Ascending aorta (tissue), 2 donors: ENCODE data around the gene ZEB1. TPM values are rescaled to one million over a fixed set of nuclear protein-coding genes. Genes with fewer than 3 reads are reported as not detected.

Source experiments
- DNase-seq, 2 donors: peaks; one replicate each; pipeline ENCODE4 v3.0.0-alpha.2; 2019; ENCODE audit warnings: low spot score in 2 of 2
- H3K27ac ChIP-seq, 2 donors: fragments of 200-600 bp; sonication (generic); one replicate each; pipeline ENCODE4 v1.5.1; 2016 to 2017; ENCODE audit warnings: mild to moderate bottlenecking in 1 of 2
- H3K27me3 ChIP-seq: fragments of 200-600 bp; sonication (generic); one replicate; pipeline ENCODE4 v1.5.1; 2017
- H3K36me3 ChIP-seq, 2 donors: fragments of 200-600 bp; sonication (generic); one replicate each; pipeline ENCODE4 v1.5.1; 2016
- H3K4me1 ChIP-seq, 2 donors: fragments of 200-600 bp; sonication (generic); one replicate each; pipeline ENCODE4 v1.5.1; 2016 to 2017; ENCODE audit warnings: mild to moderate bottlenecking in 1 of 2
- H3K4me3 ChIP-seq, 2 donors: fragments of 200-600 bp; sonication (generic); one replicate each; pipeline ENCODE4 v1.5.1; 2016 to 2017; ENCODE audit warnings: mild to moderate bottlenecking in 1 of 2
- H3K9me3 ChIP-seq, 2 donors: fragments of 200-600 bp; sonication (generic); one replicate each; pipeline ENCODE4 v1.5.1; 2016
- intact Hi-C: fragments of 100-400 bp; cut with DNase I; formaldehyde crosslinking; loops from one replicate; pipeline ENCODE4 v1.15.1; 2023
- total RNA-seq: library from RNA; depleted of rRNA; stranded (reverse); fragments of >200 nt; gene quantifications from one replicate; pipeline ENCODE4 v1.1.0, GENCODE V29; 2016
- TF ChIP-seq, protein P1 (sequence below), 3 experiments: fragments of 200-600 bp in 2 of 3; fragments of 450-650 bp in 1 of 3; sonication (generic) in 2 of 3; IDR thresholded peaks; one replicate each; pipeline ENCODE4 v1.5.1; 2016 to 2019; ENCODE audit warnings: antibody characterized with exemption in 3 of 3, mild to moderate bottlenecking in 1 of 3, moderate library complexity in 1 of 3

The ZEB1 gene
- total RNA-seq, 1 donor from 2014 or later: 77.3 TPM

DNA sequence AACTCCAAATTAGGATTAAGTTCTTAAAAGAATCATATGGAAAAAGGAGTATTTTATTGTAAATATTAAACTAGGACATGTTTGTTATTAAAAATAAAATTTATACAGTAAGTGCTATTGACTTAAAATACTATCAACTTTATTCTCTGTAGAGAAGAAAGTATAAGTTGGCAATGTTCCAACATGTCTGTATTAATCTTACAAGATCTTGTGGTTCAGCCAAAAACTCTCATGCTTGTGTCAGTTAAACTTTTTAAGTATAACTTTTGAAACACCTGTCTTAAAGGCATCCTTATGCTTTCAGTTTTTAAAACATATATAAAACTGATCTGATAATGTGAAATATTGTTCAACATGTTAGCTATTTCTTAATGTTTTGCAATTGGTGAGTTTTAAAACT, 160.7 kb downstream of the ZEB1 start:
- no peaks in the 10 kb centered on the region for H3K36me3 ChIP-seq
- H3K27me3 ChIP-seq: no peaks in the 10 kb centered on the region
- H3K27ac ChIP-seq: no peak overlapping the region
- DNase-seq: no peak
- peaks cover 18 to 29% of the 10 kb centered on the region in 2 donors for H3K9me3 ChIP-seq
- intact Hi-C loops: no loop called here
- no peak overlapping the region for H3K4me3 ChIP-seq
- H3K4me1 ChIP-seq: no peaks in the 10 kb centered on the region
- TF ChIP-seq, protein P1, sequence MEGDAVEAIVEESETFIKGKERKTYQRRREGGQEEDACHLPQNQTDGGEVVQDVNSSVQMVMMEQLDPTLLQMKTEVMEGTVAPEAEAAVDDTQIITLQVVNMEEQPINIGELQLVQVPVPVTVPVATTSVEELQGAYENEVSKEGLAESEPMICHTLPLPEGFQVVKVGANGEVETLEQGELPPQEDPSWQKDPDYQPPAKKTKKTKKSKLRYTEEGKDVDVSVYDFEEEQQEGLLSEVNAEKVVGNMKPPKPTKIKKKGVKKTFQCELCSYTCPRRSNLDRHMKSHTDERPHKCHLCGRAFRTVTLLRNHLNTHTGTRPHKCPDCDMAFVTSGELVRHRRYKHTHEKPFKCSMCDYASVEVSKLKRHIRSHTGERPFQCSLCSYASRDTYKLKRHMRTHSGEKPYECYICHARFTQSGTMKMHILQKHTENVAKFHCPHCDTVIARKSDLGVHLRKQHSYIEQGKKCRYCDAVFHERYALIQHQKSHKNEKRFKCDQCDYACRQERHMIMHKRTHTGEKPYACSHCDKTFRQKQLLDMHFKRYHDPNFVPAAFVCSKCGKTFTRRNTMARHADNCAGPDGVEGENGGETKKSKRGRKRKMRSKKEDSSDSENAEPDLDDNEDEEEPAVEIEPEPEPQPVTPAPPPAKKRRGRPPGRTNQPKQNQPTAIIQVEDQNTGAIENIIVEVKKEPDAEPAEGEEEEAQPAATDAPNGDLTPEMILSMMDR (IDR thresholded peaks at IDR 0.05): no peak

DNA sequence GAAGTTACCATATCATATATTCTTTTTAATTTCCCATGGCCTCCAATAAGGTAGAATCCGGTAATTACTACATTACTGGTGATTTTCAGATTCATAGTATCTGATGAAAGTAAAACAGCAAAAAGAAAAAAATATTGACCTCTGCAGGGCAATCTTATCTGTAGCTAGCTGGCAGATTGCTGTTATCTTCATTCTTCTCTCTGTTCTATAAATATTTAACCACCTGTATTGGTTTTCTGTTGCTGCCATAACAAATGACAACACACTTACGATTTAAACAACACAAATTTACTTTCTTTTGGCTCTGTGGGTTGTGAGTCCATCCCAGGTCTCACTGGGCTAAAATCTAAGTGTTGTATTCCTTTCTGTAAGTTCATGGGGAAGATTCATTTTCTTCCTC, 164.5 kb downstream of the ZEB1 start:
- intact Hi-C loops: no loop called here
- TF ChIP-seq, protein P1 (IDR thresholded peaks at IDR 0.05): no peak
- H3K27ac ChIP-seq: no peak overlapping the region
- H3K4me1 ChIP-seq: no peaks in the 10 kb centered on the region
- no peak for DNase-seq
- no peaks in the 10 kb centered on the region for H3K27me3 ChIP-seq
- no peak overlapping the region for H3K4me3 ChIP-seq
- no peaks in the 10 kb centered on the region for H3K36me3 ChIP-seq
- H3K9me3 ChIP-seq: no peaks in the 10 kb centered on the region

DNA sequence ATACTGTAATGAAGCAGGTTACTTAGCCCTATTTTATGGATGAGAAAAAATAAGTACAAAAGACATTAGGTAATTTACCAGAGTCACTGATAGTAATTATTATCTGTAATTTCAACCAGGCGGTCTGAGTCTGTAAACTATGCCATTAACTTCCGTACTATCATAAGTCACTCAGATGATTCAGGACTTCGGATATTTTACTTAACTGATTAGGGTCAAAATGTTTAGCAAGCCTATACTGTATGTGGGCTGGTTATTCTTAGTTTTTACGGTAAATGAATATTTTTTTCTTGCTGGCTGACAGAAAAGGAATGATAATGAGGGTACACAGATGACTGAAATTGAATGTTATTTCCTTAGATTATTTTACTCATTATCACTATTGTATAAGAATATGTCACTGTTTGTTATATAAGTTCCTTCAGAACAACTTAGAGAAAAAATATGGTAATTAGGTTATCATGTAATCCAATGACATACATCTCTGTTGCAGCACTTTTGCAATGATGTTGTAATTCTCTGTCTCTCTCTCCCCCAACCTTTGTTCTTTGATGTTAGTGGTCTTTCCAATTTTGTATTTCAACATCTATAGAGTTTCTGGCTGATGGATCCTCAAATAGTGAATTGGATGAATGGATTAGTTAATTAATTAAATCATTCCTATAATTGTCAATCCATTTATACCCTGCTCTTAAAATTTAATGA, 165.6 kb downstream of the ZEB1 start:
- Histone ChIP-seq H3K9me3 (peaks cover 0 to 6% of the 10 kb centered on the region in 2 donors), H3K4me1 (no peaks in the 10 kb centered on the region), H3K27ac (no peak overlapping the region), H3K27me3 (no peaks in the 10 kb centered on the region), H3K36me3 (no peaks in the 10 kb centered on the region), H3K4me3 (no peak overlapping the region)
- TF ChIP-seq, protein P1 (IDR thresholded peaks at IDR 0.05): no peak
- intact Hi-C loops: no loop called here
- no peak for DNase-seq

DNA sequence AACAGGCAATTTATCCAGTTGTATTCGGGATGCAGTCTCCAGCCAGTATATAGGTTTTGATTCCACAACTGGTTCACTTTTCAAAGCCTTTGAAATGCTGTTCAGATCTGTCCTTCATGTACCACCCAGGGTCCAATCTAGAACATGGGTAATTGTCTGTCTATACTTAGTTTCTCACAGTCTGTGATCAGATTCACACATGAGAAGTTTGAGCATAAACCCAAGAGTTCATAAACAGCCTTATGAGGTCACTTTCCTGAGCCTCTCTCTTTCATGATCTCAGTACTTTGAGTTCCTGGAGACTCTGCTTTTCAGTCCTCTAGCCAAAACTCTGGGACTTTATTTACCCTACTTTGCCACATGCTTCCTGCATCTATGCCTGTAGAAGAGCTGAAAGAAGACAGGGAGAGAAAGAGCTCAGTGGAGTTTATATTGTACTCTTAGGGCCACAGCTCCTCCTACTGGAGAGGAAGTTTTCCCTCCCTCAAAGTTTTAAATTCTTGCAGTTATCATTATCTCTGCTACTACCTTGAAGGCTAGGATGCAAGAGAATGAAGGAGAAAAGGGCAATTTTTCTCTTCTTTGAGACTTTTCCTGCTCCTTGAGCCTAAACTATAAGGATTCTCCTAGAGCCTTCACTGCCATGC, 172.0 kb downstream of the ZEB1 start:
- Histone ChIP-seq H3K27me3 (no peaks in the 10 kb centered on the region), H3K4me1 (no peaks in the 10 kb centered on the region), H3K9me3 (peaks cover 2 to 22% of the 10 kb centered on the region in 2 donors), H3K36me3 (peaks cover 0 to 6% of the 10 kb centered on the region in 2 donors), H3K4me3 (no peak overlapping the region), H3K27ac (no peak overlapping the region)
- intact Hi-C loops: no loop called here
- TF ChIP-seq, protein P1 (IDR thresholded peaks at IDR 0.05): peak; percentile 4 to 33 (median 5)
- no peak for DNase-seq

DNA sequence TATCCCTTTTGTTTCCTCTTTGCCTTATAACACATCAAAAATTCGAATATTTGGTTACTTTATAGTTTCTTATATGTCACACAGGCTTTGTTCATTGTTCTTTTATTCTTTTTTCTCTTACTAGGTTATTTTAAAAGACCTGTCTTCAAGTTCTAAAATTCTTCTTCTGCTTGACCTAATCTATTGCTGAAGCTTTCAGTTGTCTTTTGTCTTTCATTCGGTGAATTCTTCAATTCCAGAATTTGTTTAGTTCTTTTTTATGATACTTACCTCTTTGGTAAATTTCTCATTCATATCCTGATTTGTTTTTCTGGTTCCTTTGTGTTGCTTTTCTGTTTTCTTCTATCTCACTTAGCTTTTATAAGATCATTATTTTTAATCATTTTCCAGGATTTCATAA, 188.4 kb downstream of the ZEB1 start:
- Histone ChIP-seq H3K27me3 (no peaks in the 10 kb centered on the region), H3K9me3 (peaks cover 14 to 28% of the 10 kb centered on the region in 2 donors), H3K4me1 (no peaks in the 10 kb centered on the region), H3K27ac (no peak overlapping the region), H3K4me3 (no peak overlapping the region), H3K36me3 (peaks cover 22 to 69% of the 10 kb centered on the region in 2 donors)
- TF ChIP-seq, protein P1 (IDR thresholded peaks at IDR 0.05): no peak
- DNase-seq: no peak
- intact Hi-C loops: no loop called here
